Measurements from ENCODE around the gene PDCL2. TPM values are rescaled to one million over a fixed set of nuclear protein-coding genes. Genes with fewer than 3 reads are reported as not detected.
A peak's percentile ranks its signal among the peaks of the same experiment; 100 is the strongest.

PDCL2 gene
- total and polyA plus RNA-seq, 9 of the 15 experiments (the other 6 are each of a cell fraction or from before 2014, with no cell fraction given): 0.62 to 2.5 (median 1.2) TPM

DNA sequence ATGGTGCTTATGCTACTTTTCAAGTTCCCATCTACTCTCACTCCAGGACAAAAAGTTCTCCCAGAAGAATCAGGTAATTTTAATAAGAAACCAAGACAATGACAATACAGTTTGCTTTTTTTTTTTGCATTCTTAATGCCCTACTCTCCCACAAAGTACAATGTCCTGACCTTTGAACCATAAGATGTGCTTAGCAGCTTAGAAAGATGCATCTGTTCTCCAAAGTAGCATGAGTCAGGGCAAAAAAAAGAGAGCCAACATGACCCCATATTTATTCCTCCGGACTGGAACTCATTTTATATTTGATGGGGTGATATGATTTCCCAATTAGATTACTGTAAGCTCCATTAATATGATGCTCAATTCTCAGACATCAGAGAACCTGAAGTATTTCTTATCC lies 16.5 kb upstream of the PDCL2 start:
- H3K27me3 ChIP-seq (ENCODE audit: control insufficient read depth in 2 of 2, insufficient read depth in 2 of 2, low read length in 2 of 2): no peaks in the 10 kb centered on the region
- H3K4me2 ChIP-seq (ENCODE audit: insufficient read depth, low read length): no peak overlapping the region
- H3K79me2 ChIP-seq (ENCODE audit: control insufficient read depth, insufficient read depth, low read length): peaks cover 56% of the 10 kb centered on the region
- no peaks in the 10 kb centered on the region for H3K9me3 ChIP-seq (replicated peaks; ENCODE audit: control insufficient read depth, insufficient read depth, low read depth, low read length)
- TF ChIP-seq SETDB1 (IDR thresholded peaks at IDR 0.05; ENCODE audit: low read length) (no peak), JUNB (CRISPR knock-in tag; conservative IDR thresholded peaks at IDR 0.05) (no peak), NFYB (IDR thresholded peaks at IDR 0.05; ENCODE audit: extremely low read depth, insufficient read length) (no peak), CBFA2T3 (IDR thresholded peaks at IDR 0.05) (no peak), NR2C1 (IDR thresholded peaks at IDR 0.05) (0 out of 2 replicates have a peak, but pooled peaks have one; percentile 26), NR2C1 (tag; IDR thresholded peaks at IDR 0.05) (peak; percentile 13; the same call in 1 of the 2 replicates), POLR2G (IDR thresholded peaks at IDR 0.05; ENCODE audit: low read depth, low read length) (peak; percentile 28; the same call in 1 of the 2 replicates), TAF1 (IDR thresholded peaks at IDR 0.05; ENCODE audit: control insufficient read depth, extremely low read depth, insufficient read depth, low read length, severe bottlenecking) (no peak), RBM22 (IDR thresholded peaks at IDR 0.05; ENCODE audit: low read depth, low read length, poor library complexity, severe bottlenecking) (peak; percentile 32), POLR2H (tag; IDR thresholded peaks at IDR 0.05; ENCODE audit: low read depth) (0 out of 2 replicates have a peak, but pooled peaks have one; percentile 44), SAP30 (IDR thresholded peaks at IDR 0.05; ENCODE audit: borderline replicate concordance, insufficient read depth, low read depth, low read length, poor library complexity, severe bottlenecking) (no peak)
- TF ChIP-seq, protein P1, sequence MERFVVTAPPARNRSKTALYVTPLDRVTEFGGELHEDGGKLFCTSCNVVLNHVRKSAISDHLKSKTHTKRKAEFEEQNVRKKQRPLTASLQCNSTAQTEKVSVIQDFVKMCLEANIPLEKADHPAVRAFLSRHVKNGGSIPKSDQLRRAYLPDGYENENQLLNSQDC (CRISPR knock-in tag; IDR thresholded peaks at IDR 0.05): no peak
- TF ChIP-seq, protein P2, sequence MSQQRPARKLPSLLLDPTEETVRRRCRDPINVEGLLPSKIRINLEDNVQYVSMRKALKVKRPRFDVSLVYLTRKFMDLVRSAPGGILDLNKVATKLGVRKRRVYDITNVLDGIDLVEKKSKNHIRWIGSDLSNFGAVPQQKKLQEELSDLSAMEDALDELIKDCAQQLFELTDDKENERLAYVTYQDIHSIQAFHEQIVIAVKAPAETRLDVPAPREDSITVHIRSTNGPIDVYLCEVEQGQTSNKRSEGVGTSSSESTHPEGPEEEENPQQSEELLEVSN (IDR thresholded peaks at IDR 0.05; ENCODE audit: borderline replicate concordance in 1 of 2, extremely low read depth in 1 of 2, insufficient read depth in 1 of 2, insufficient read length in 1 of 2, low read depth in 1 of 2, low read length in 1 of 2, poor library complexity in 1 of 2, severe bottlenecking in 1 of 2): no peak
- TF ChIP-seq, protein P3, sequence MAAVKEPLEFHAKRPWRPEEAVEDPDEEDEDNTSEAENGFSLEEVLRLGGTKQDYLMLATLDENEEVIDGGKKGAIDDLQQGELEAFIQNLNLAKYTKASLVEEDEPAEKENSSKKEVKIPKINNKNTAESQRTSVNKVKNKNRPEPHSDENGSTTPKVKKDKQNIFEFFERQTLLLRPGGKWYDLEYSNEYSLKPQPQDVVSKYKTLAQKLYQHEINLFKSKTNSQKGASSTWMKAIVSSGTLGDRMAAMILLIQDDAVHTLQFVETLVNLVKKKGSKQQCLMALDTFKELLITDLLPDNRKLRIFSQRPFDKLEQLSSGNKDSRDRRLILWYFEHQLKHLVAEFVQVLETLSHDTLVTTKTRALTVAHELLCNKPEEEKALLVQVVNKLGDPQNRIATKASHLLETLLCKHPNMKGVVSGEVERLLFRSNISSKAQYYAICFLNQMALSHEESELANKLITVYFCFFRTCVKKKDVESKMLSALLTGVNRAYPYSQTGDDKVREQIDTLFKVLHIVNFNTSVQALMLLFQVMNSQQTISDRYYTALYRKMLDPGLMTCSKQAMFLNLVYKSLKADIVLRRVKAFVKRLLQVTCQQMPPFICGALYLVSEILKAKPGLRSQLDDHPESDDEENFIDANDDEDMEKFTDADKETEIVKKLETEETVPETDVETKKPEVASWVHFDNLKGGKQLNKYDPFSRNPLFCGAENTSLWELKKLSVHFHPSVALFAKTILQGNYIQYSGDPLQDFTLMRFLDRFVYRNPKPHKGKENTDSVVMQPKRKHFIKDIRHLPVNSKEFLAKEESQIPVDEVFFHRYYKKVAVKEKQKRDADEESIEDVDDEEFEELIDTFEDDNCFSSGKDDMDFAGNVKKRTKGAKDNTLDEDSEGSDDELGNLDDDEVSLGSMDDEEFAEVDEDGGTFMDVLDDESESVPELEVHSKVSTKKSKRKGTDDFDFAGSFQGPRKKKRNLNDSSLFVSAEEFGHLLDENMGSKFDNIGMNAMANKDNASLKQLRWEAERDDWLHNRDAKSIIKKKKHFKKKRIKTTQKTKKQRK (IDR thresholded peaks at IDR 0.05; ENCODE audit: borderline replicate concordance, low read depth, low read length): no peak
- no peaks in the 10 kb centered on the region; a peak in 2 of 5 replicates for H3K4me1 ChIP-seq (replicated peaks in 1 of 2; ENCODE audit: control insufficient read depth in 2 of 2, insufficient read depth in 2 of 2, low read length in 2 of 2)
- no peaks in the 10 kb centered on the region for H3K9me1 ChIP-seq (ENCODE audit: control insufficient read depth, insufficient read depth, low read length)
- peaks cover 90% of the 10 kb centered on the region for H3K36me3 ChIP-seq (ENCODE audit: control insufficient read depth, insufficient read depth, low read length)
- FAIRE-seq (no peak), DNase-seq (ENCODE audit: extremely low read depth in 1 of 4, low spot score in 3 of 4) (no peak), ATAC-seq (no peak)
- H4K20me1 ChIP-seq (replicated peaks; ENCODE audit: control insufficient read depth, insufficient read depth, low read length): no peaks in the 10 kb centered on the region
- WGBS (ENCODE audit: insufficient coverage, low coverage, missing lambda C conversion rate): 73% methylated on average over 1 of the region's 1 CpG
- no TSS peak for BruUV-seq (replicated peaks)
- ChIA-PET CTCF (ENCODE audit: low intra/inter-chr PET ratio) (no interaction called here), POLR2A (no interaction called here)
- no peak overlapping the region for H2AFZ ChIP-seq (ENCODE audit: low read depth, low read length)
- no peak overlapping the region for H3K4me3 ChIP-seq
- intact Hi-C loops (cut with micrococcal nuclease) (no loop called here), in situ Hi-C loops (cut with MboI) (loop anchor here (10.0 kb wide), 1 partner anchor 126 kb away; no protein-coding TSS in a partner anchor)
- H3K9ac ChIP-seq (ENCODE audit: insufficient read depth in 1 of 2, low read depth in 2 of 2, low read length in 2 of 2): no peak overlapping the region
- no peak overlapping the region for H3K27ac ChIP-seq (ENCODE audit: extremely low read depth, low read depth, low read length)

All from K562 (cell line).